Measurements from ENCODE around the gene LTBR. TPM values are rescaled to one million over a fixed set of nuclear protein-coding genes. Genes with fewer than 3 reads are reported as not detected.

Gene LTBR
- total and polyA plus RNA-seq, 2 of the 4 experiments (the other 2 are of a cell fraction), result 19.7 to 62.5 TPM

- no peak overlapping the region for H3K4me3 ChIP-seq (ENCODE audit: insufficient read depth, low read depth, low read length)
- H2BK15ac ChIP-seq (ENCODE audit: low read depth, low read length), result no peak overlapping the region
- no peak for ATAC-seq (ENCODE audit: low read depth)
- no peak overlapping the region for H2AFZ ChIP-seq (replicated peaks; ENCODE audit: low read length, poor library complexity)
- H4K8ac ChIP-seq (ENCODE audit: low read depth in 2 of 2, low read length in 2 of 2), result no peak overlapping the region
- H2AK5ac ChIP-seq (ENCODE audit: low read depth, low read length), result no peak overlapping the region
- TF ChIP-seq POLR2A (IDR thresholded peaks at IDR 0.05; ENCODE audit: low read depth, low read length) (no peak), MAZ (IDR thresholded peaks at IDR 0.05; ENCODE audit: borderline replicate concordance, low read depth, low read length) (no peak), RAD21 (IDR thresholded peaks at IDR 0.05; ENCODE audit: low read length) (no peak), NFE2L2 (IDR thresholded peaks at IDR 0.05; ENCODE audit: low read depth, low read length) (no peak), CHD1 (IDR thresholded peaks at IDR 0.05; ENCODE audit: low read depth, low read length) (no peak), MXI1 (IDR thresholded peaks at IDR 0.05; ENCODE audit: borderline replicate concordance, low read depth, low read length) (no peak), FOS (IDR thresholded peaks at IDR 0.05; ENCODE audit: low read depth, low read length) (no peak), MAFK (IDR thresholded peaks at IDR 0.05; ENCODE audit: low read depth, low read length) (no peak), BHLHE40 (IDR thresholded peaks at IDR 0.05; ENCODE audit: low read depth, low read length) (no peak), CEBPB (IDR thresholded peaks at IDR 0.05; ENCODE audit: low read depth, low read length) (no peak), RFX5 (IDR thresholded peaks at IDR 0.05; ENCODE audit: low read depth, low read length) (no peak), USF2 (IDR thresholded peaks at IDR 0.05; ENCODE audit: low read depth, low read length) (no peak), SMC3 (IDR thresholded peaks at IDR 0.05; ENCODE audit: low read depth, low read length) (no peak), RCOR1 (IDR thresholded peaks at IDR 0.05; ENCODE audit: insufficient replicate concordance, low read length) (no peak)
- TF ChIP-seq, protein P1, sequence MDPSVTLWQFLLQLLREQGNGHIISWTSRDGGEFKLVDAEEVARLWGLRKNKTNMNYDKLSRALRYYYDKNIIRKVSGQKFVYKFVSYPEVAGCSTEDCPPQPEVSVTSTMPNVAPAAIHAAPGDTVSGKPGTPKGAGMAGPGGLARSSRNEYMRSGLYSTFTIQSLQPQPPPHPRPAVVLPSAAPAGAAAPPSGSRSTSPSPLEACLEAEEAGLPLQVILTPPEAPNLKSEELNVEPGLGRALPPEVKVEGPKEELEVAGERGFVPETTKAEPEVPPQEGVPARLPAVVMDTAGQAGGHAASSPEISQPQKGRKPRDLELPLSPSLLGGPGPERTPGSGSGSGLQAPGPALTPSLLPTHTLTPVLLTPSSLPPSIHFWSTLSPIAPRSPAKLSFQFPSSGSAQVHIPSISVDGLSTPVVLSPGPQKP (IDR thresholded peaks at IDR 0.05; ENCODE audit: borderline replicate concordance, low read depth, low read length), result no peak
- TF ChIP-seq, protein P2, sequence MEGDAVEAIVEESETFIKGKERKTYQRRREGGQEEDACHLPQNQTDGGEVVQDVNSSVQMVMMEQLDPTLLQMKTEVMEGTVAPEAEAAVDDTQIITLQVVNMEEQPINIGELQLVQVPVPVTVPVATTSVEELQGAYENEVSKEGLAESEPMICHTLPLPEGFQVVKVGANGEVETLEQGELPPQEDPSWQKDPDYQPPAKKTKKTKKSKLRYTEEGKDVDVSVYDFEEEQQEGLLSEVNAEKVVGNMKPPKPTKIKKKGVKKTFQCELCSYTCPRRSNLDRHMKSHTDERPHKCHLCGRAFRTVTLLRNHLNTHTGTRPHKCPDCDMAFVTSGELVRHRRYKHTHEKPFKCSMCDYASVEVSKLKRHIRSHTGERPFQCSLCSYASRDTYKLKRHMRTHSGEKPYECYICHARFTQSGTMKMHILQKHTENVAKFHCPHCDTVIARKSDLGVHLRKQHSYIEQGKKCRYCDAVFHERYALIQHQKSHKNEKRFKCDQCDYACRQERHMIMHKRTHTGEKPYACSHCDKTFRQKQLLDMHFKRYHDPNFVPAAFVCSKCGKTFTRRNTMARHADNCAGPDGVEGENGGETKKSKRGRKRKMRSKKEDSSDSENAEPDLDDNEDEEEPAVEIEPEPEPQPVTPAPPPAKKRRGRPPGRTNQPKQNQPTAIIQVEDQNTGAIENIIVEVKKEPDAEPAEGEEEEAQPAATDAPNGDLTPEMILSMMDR (conservative IDR thresholded peaks at IDR 0.05; ENCODE audit: low read depth, low read length), result no peak
- intact Hi-C loops (cut with micrococcal nuclease), result no loop called here
- no peak overlapping the region for H3K23ac ChIP-seq (ENCODE audit: low read depth, low read length)
- H3K18ac ChIP-seq (ENCODE audit: low read depth, low read length), result no peak overlapping the region
- no peak overlapping the region for H3K4me2 ChIP-seq (ENCODE audit: low read depth, low read length)
- H3K36me3 ChIP-seq (ENCODE audit: control insufficient read depth, insufficient read depth, low read length), result no peaks in the 10 kb centered on the region
- DNase-seq, result no peak
- H2BK5ac ChIP-seq (ENCODE audit: low read depth, low read length, poor library complexity, severe bottlenecking), result no peak overlapping the region
- no CpG with 5 or more reads among the region's 4 CpGs for WGBS, 2 experiments (ENCODE audit: extremely low coverage in 2 of 2, insufficient read length in 1 of 2)
- no peaks in the 10 kb centered on the region for H3K4me1 ChIP-seq (ENCODE audit: control insufficient read depth, insufficient read depth, low read length)
- H3K27me3 ChIP-seq (ENCODE audit: control insufficient read depth, insufficient read depth, low read length), result no peaks in the 10 kb centered on the region
- H3K4ac ChIP-seq (ENCODE audit: low read depth, low read length), result no peak overlapping the region
- H2AK9ac ChIP-seq (replicated peaks; ENCODE audit: low read depth, low read length, poor library complexity), result no peak overlapping the region
- dilution Hi-C loops (cut with HindIII; ENCODE audit: low sequenced_read_pairs, unreplicated experiment), result no loop called here
- H2BK20ac ChIP-seq (ENCODE audit: low read depth, low read length), result no peak overlapping the region
- no peaks in the 10 kb centered on the region for H3K9me3 ChIP-seq (ENCODE audit: control insufficient read depth, insufficient read depth, low read length)
- H4K91ac ChIP-seq (ENCODE audit: insufficient read depth, low read depth, low read length), result no peak overlapping the region
- no peaks in the 10 kb centered on the region for H4K20me1 ChIP-seq (ENCODE audit: insufficient read depth, low read length)
- no TSS peak for BruUV-seq (replicated peaks)
- peaks cover 10% of the 10 kb centered on the region; the same call in 1 of the 2 replicates for H3K9me1 ChIP-seq (ENCODE audit: insufficient read depth, low read length)
- H3K27ac ChIP-seq (ENCODE audit: insufficient read depth, low read length), result no peak overlapping the region
- no peaks in the 10 kb centered on the region for H3K79me1 ChIP-seq (ENCODE audit: low read depth in 1 of 2, low read length in 2 of 2)
- no peak overlapping the region for H3K14ac ChIP-seq (replicated peaks; ENCODE audit: low read depth, low read length)
- in situ Hi-C loops (cut with MboI; ENCODE audit: low sequenced_read_pairs), result loop anchor here (5.0 kb wide), 2 partner anchors 42 to 122 kb away; no protein-coding TSS in a partner anchor
- CTCF ChIA-PET, result interaction anchor here (1.0 kb wide), 1 partner anchor 45 kb away, joined by 3 read pairs; no protein-coding TSS in a partner anchor
- H3K56ac ChIP-seq (ENCODE audit: extremely low read depth, insufficient read depth, low read length), result no peak overlapping the region
- H2BK120ac ChIP-seq (ENCODE audit: low read depth, low read length), result no peak overlapping the region
- H4K5ac ChIP-seq (ENCODE audit: low read depth, low read length), result no peak overlapping the region
- H3K9ac ChIP-seq (ENCODE audit: low read depth, low read length), result no peak overlapping the region
- POLR2A ChIA-PET (ENCODE audit: unreplicated experiment), result interaction anchor here (0.8 kb wide), 1 partner anchor 84 kb away, joined by 3 read pairs; no protein-coding TSS in a partner anchor
These were observed 36.4 kb downstream of the LTBR start for GRCh38 chr12:6420364-6420763.
